KBM-7 (cell line): ENCODE measurements around the gene MMP14.
"Not testable (repeated sequence)": the region's sequence is repeated elsewhere in the genome, so short reads cannot be mapped to it uniquely, and the experiment has no call there.

ENCODE experiments used
- DNase-seq: peaks from one replicate; pipeline ENCODE4 v3.0.0-alpha.2; 2015
- in situ Hi-C: fragments of 300-500 bp; cut with MboI; formaldehyde crosslinking; loops from 2 replicates; pipeline ENCODE4 v1.14.3; 2020; ENCODE audit warnings: low sequenced_read_pairs, low pct_unique_long_range_greater_than_20kb, mixed read lengths

Gene MMP14

DNA sequence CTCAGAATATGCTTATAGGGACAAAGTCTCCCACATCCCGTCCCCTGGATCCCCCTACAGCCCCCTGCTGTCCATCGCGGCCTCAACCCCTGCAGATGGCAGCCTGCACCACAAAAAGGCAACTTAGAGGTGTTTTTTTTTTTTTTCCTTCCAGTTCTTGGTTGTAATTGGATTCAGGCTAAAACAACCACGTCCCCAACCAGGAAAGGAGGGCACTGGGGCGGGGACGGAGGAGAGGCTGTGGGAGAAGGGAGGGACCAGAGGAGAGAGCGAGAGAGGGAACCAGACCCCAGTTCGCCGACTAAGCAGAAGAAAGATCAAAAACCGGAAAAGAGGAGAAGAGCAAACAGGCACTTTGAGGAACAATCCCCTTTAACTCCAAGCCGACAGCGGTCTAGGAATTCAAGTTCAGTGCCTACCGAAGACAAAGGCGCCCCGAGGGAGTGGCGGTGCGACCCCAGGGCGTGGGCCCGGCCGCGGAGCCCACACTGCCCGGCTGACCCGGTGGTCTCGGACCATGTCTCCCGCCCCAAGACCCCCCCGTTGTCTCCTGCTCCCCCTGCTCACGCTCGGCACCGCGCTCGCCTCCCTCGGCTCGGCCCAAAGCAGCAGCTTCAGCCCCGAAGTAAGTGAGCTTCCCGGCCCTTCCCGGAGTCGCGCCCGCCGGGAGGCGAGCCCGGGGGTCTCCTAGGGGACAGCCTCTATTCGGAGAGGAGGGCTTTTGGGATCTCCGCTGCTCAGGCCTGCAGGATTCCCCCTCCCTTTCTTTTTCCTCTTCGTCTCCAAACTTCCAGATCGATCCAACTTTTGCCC is at the start of gene MMP14:
Gene MMP14 (plus strand): TSS at position 285 of the 813 bp plus-strand sequence. CDS start 233 bp downstream, at position 518.
- no peak for DNase-seq

DNA sequence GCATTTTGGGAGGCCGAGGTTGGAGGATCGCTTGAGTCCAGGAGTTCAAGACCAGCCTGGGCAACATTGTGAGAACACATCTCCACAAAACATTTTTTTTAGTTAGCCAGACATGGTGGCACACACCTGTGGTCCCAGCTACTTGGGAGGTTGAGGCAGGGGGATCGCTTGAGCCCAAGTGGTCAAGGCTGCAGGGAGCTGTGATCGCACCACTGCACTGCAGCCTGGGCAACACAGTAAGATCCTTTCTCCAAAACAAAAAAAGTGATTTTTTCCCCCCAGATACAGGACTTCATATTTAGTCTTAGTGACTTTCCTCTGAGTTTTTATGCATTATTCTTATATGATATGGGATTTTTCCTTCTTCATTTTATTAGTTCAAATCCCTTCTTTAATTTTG is 49.7 kb upstream of the MMP14 start:
- in situ Hi-C loops = no loop called here
- DNase-seq = no peak

More for the DNA sequence above, at the start of gene MMP14:
- in situ Hi-C loops = no loop called here

DNA sequence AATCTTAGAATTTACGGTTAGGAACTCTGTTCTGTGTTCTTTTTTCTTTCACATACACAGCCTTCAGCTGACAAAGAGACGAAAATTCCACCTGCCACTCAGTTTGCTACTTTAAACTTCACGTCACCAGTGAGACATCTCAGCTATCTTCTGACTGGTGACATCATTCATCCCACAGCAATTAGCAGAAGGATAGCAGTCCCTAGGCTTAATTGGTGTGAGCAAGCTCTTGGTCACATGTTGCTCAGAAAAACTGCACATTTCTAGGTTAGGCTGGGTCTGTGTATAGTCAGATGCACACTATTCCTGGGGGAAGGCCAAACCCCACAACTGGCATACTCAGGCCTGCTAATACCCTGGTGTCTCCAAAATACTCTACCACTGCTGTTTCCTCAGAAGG is 45.1 kb upstream of the MMP14 start:
- in situ Hi-C loops = no loop called here

DNA sequence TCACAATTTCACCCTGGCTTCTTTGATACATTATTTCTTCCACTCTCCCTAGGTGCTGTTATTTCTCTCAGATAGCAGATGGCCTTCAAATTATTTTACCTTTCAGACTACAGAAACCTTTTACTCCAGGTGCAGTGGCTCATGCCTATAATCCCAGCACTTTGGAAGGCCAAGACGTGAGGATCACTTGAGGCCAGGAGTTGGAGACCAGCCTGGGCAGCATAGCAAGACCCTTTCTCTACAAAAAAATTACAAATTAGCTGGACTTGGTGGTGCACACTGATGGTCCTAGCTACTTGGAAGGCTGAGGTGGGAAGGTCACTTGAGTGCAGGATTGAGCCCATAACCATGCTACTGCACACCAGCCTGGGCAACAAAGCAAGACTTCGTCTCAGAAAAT is 44.2 kb upstream of the MMP14 start:
- in situ Hi-C loops = no loop called here

More for the DNA sequence above, 45.1 kb upstream of the MMP14 start:
- no peak for DNase-seq

DNA sequence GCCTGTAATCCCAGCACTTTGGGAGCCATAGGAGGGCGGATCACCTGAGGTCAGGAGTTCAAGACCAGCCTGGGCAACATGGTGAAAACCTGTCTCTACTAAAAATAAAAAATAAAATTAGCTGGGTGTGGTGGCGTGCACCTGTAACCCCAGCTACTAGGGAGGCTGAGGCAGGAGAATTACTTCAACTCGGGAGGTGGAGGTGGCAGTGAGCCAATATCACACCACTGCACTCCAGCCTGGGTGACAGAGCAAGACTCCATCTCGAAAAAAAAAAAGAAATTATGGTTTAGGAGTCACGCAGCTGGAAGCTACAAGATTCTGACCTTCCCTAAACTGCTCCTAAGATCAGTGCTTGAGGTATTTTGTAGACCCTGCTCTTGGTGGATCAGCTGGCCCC is 42.8 kb upstream of the MMP14 start:
- in situ Hi-C loops = not testable (repeated sequence)

More for the DNA sequence above, 44.2 kb upstream of the MMP14 start:
- no peak for DNase-seq

DNA sequence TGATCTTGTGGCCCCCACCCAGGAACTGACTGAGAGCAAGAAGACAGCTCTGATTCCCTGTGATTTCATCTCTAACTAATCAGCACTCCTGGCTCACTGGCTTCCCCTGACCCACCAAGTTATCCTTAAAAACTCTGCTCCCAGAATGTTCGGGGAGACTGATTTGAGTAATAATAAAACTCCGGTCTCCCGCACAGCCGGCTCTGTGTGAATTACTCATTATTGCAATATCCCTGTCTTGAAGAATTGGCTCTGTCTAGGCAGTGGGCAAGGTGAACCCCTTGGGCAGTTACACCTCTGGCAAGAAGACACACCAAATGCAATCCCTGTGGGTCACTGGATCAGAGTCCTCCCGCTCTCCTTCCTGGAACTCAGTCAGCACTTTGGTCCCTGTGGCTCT is 42.4 kb upstream of the MMP14 start:
- no peak for DNase-seq
- in situ Hi-C loops = no loop called here

More for the DNA sequence above, 42.8 kb upstream of the MMP14 start:
- DNase-seq = not testable (repeated sequence)

DNA sequence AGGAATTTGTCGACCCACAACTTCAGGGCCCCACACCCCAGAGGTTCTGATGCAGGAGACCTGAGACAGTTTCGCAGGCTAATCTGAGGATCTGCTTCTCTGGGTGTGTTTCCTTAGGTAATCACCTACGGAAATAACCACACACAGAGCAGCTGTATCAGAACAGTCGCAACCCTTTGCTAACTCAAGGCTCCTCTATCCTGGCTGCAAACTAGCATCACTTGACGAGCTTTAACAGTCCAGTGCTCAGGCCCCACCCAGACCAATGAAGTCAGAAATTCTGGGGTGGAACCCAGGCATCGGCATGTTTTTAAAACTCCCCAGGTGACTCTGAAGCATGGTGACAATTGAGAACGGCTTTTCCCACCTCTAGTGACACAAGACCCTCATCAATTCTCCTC is 41.8 kb upstream of the MMP14 start:
- in situ Hi-C loops = no loop called here
- no peak for DNase-seq

DNA sequence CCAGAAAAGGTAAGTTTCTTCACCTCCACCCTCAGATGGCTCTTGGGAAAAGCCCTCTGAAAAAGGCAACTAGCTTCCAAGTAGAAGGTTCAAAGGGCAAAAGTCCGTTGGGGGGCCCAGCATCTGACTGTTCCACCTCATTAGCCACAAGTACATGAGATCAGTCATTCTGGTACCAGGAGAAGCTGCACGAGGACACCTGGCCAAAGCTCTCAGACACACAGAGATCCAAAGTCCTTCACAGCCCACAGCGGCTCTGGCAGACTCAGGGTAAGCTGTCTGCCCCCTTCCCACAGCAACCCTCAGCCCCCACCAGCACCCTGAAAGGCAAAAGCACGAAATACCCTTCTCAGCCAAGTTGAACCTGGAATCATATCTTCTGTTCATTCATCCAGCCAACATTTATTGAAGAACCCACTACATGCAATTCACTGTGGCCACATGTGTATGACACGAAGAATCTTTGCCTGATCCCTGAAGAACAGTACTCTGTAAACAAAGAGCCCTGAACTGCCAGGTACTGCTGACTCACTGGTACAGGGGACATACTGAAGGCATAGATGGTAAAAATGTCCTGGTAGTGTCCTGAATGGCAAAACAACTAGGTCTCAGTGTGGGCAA is 40.2 kb upstream of the MMP14 start:
- DNase-seq = no peak
- in situ Hi-C loops = no loop called here

DNA sequence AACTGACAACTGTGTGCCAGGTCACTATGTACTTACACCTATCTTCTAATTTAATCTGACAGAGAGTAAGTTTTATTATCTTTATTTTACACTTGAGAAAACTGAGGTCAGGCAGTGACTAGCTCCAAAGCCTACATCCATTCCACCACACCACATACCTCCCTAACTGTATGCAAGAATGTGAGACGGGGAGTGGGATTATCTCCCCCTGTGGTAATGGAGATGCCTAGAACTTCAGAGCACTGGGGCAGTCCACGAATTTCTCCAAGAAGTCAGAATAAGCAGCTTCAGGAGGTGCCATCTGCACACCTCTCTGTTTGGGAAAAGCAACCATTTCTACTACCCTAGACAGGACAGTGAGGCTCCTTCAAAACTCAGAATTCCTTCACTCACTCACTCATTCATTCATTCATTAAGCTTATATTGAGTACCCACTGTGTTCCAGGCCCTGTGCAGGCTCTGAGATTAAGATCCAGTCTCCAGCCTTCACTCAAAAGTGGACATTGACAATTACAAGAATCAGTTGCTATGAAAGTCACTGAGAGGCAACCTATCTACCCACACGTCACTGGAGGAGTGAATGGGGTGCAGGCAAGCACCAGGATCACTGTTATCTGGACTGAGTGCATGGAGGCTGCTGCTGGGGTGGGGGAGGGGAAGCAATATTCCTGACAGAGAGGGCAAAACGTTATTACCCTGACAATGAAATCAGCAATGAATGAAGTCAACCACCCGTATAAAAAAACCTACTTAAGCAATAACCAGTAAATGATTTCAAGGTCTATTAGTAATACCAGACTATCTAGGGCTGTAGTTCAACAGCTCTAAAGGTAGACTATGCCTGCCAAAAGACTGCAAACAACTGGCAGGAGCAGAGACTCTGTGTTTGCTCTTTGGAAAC is 39.1 kb upstream of the MMP14 start:
- in situ Hi-C loops = no loop called here
- DNase-seq = no peak

DNA sequence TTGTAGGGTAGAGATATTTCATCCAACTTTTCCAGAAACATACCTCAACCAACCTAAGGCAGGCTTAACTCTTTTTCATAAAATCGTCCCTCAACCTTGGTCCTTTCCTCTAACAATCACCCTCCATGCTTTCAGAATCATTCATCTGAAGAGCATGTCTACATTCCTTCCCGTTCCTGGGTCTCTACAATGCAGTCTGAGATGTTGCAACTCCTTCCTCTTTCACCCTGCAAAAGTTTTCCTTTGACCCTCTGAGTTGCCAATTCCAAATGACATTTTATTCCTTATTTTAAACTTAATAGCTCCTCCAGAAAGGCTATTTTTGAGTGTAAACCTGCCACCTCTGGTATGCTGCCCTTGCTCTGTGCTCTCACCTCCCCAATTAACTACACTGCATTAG is 37.9 kb upstream of the MMP14 start:
- in situ Hi-C loops = no loop called here
- peak; percentile 26 for DNase-seq

DNA sequence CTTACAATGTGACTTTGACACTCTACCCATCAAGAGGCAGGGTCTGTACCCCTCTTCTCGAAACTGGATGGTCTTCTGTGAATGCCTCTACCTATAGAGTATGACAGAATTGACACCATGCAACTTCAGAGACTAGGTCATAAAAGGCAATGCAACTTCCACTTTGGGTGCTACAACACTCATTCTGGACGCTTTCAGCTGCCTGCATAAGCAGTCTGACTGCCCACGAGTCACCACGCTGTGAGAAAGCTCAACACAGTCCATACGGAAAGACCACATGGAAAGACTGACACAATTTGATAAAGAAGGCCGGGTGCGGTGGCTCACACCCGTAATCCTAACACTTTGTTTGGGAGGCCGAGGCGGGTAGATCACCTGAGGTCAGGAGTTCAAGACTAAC is 36.0 kb upstream of the MMP14 start:
- in situ Hi-C loops = no loop called here
- no peak for DNase-seq

DNA sequence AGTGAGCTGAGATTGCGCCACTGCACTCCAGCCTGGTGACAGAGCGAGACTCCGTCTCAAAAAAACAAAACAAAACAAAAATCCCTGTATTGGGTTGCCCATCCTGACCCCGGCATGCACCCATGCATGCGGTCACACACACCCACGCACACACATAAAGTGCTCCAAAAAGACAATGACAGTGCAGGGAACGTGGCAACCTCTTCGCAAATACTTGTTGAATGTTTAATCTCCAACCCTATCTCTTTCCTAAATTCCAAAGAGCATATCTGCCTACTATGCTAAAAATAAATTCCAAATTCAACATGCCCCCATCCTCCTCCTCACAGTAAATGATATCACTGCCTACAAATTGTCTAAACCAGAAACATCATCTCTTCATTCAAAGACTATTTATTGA is 34.7 kb upstream of the MMP14 start:
- in situ Hi-C loops = no loop called here
- no peak for DNase-seq

DNA sequence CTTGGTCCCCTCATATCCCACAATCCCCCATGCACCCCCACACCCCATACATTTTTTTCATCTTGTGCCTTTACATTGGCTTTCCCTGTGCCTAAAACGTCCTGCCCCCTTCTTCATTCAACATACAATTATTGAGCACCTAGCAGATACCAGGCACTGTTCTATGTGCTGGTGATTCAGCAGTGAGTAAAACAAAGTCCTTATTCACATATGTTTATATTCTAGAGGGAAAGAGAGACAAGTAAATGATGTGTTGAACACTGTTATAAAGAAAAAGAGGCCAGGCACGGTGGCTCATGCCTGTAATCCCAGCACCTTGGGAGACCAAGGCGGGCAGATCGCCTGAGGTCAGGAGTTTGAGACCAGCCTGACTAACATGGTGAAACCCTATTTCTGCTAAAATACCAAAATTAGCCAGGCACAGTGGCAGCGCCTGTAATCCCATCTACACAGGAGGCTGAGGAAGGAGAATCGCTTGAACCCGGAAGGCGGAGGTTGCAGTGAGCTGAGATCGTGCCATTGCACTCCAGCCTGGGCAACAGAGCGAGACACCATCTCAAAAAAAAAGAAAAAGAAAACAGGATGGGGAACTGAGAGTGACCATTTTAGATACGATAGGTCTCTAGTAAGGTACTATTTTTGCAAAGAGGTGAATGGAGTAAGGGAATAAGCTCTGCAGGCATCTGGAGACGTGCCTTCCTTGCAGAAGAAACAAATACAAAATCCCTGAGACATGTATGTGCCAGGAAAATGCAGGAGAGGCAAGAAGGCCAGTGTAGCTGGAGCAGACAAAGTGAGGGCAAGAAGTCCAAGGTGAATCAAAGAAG is 33.3 kb upstream of the MMP14 start:
- no peak for DNase-seq
- in situ Hi-C loops = no loop called here

DNA sequence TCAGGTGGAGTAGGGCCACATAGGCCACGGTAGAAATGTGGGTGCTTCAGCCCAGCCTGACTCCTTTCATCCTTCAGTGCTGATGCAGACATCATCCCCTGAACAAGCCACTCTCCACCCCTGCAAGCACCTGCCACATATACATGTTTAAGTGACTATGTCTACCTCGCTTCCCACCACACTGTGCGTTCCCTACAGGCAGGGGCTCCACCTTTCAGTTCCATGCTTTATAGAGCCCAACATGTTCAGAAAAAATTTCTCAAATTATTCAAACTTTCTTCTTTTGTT is 32.8 kb upstream of the MMP14 start:
- in situ Hi-C loops = no loop called here
- DNase-seq = no peak

DNA sequence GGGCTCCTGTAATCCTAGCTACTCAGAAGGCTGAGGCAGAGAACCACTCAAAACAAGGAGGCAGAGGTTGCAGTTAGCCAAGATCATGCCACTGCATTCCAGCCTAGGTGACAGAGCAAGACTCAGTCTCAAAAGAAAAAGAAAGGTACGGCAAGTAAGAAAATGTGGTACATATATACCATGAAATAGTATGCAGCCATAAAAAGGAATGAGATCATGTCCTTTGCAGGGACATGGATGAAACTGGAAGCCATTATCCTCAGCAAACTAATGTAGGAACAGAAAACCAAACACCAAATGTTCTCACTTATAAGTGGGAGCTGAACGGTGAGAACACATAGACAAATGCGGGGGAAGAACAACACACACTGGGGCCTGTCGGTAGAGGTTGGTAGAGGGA is 31.1 kb upstream of the MMP14 start:
- DNase-seq, in situ Hi-C loops: not testable (repeated sequence)

DNA sequence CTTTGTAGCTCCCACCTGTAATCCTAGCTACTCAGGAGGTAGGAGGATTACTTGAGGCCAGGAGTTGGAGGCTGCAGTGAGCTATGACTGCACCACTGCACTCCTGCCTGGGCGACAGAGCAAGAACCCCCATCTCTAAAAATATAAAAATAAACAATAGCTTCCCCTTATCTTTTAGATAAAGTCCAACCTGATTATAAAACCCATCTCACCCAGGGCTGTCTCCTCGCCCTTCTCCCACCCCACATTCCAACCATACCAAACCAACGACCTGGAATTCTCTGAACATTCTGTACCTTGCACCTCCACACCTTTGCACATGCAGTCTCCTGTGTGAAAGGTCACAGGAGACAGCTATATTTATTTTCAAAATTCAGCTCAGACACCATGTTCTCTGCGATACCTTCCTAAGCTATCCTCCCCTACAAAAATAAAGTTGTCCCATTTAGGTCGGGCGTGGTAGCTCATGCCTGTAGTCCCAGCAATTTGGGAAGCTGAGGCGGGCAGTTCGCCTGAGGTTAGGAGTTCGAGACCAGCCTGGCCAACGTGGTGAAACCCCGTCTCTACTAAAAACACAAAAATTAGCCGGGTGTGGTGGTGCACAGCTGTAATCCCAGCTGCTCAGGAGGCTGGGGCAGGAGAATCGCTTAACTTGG is 28.8 kb upstream of the MMP14 start:
- in situ Hi-C loops = no loop called here
- no peak for DNase-seq

DNA sequence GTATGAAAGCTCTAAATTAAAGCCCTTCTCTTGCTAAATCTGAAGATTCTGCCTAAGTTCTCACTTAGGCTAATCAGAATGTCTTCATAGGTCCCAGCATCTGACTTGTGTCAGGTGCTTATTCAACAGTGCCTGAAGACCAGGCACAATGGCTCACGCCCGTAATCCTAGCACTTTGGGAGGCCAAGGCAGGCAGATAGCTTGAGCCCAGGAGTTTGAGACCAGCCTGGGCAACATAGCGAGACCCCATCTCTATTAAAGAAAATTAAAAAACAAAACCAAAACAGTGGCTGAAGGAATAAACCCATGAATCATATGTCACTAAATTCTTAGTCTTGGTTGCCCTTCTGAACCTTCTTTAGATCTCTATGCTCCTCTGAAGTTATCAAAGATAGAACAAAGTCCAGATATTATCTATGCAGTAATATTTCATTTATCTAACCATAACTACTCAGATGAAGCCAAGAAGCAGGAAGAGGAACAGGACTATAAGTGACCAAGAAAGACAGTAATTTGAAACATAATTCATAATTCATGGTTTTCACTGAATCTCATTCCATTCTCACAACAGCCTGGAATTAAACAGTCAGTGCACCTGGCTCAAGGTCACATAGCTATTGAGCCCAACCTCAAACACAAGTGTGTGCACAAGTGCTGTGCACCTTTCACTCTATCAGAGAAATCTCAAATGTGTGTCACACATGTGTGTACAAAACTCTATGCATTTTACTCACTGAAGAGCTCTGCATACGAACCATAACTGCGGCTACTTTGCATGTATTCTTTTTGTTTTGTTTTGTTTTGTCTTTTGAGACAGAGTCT is 27.8 kb upstream of the MMP14 start:
- no peak for DNase-seq
- in situ Hi-C loops = no loop called here

DNA sequence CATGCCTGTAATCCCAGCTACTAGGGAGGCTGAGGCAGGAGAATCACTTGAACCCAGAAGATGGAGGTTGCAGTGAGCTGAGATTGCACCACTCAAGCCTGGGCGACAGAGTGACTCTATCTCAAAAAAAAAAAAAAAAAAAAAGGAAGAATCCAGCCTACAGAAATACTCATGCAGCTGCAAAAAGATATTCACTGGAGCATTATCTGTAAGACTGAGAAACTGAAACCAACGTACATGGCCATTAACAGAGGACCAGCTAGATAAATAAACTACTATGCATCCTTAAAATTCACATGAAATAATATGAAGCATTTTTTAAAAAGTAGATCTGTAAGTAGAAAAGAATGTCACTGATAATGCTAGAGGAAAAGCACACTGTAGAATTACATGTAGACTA is 24.7 kb upstream of the MMP14 start:
- in situ Hi-C loops = no loop called here
- DNase-seq = peak; percentile 23
